HS-5 (cell line): ENCODE data around the gene BBS1.
"Not testable (repeated sequence)": the region's sequence is repeated elsewhere in the genome, so short reads cannot be mapped to it uniquely, and the experiment has no call there.

Experiments used
- DNase-seq: peaks from one replicate; pipeline ENCODE4 v3.0.0-alpha.2; 2012; ENCODE audit warnings: low read depth

The BBS1 gene

GRCh38 chr11:66579017-66579606 is 68.7 kb downstream of the BBS1 start:
- no peak for DNase-seq

DNA sequence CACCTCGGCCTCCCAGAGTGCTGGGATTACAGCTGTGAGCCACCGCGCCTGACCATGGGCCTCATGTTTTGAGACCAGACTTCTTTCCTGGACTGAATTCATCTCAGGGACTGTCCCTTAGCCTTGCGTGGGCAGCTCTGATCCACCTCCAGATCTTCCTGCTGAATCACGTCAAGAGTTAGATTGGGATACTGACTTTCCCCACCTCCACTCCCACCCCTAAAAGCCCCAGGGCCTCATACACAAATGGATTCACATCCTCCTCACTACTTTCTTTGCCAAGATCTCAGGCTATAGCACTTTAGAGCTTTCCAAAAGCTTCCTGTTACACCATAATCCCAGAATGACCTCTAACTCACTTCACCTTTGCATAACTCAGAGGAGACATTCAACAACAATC is 70.4 kb downstream of the BBS1 start:
- no peak for DNase-seq

DNA sequence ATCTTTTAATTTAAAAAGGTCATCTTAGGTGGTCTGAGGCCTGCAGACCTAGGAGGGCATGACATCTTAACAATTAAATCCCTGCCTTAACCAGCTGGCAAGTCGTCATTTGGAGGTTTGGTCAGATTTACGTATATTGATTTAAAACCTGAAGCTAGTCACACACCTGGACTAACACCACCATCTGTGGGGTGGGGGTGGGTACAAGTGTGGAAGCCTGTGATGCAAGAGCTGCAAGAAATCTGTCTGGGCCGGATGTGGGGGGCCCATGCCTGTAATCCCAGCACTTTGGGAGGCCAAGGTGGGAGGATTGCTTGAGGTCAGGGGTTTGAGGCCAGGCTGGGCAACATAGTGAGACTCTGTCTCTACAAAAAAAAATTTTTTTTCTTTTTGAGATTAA is 70.8 kb downstream of the BBS1 start:
- no peak for DNase-seq

DNA sequence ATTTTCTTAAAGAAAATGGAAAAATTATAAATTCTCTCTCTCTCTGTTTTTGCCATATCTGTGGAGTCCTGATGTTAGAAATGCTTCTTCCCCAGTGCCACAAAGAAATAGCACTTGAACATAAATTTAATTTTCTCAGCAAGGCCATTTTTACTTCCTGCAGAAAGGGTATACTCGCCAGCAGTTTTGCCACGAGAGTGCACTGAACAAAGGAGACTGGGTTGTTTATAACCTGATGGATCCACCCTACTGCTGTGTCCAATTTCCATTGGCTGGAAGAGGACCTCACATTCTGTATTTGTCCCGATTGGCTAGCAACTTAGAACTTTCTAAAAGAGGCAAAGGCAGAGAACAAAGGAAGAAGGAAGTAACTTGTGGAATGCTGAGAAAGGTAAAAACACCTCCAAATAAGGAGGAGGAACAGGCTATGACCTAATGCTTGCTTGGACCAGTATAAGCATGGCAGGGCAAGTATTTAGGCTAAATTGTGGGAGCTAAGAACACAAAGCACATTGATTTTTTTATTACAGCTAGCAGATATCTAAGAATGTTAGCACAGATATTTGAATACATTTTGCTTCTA is 72.2 kb downstream of the BBS1 start:
- DNase-seq = not testable (repeated sequence)
